Hepatocyte (in vitro differentiated cells): ENCODE data around the gene PSMG3.

Experiments used
- EZH2 ChIP-seq: fragments of 200-600 bp; sonication (generic); IDR thresholded peaks from 2 replicates; pipeline ENCODE4 v1.6.1; 2016; ENCODE audit warnings: antibody characterized with exemption, mild to moderate bottlenecking, borderline replicate concordance
- TF ChIP-seq, protein P1 (sequence below): fragments of 200-600 bp; sonication (generic); IDR thresholded peaks from 2 replicates; pipeline ENCODE4 v1.5.1; 2016; ENCODE audit warnings: antibody characterized with exemption, mild to moderate bottlenecking; ENCODE audit not compliant: poor library complexity

DNA sequence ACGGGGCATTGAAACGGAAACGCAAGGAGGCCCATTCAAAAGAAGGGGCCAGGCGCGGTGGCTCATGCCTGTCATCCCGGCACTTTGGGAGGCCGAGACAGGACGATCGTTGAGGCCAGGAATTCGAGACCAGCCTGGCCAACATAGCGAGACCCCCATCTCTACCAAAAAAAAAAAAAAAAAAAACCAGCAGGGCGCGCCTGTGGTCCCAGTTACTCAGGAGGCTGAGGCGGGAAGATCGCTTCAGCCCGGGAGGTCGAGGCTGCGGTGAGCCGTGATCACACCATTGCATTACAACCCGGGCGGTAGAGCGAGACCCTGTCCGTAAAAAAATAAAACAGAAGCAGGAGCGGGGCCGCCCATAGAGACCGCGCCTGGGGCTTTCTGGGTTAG lies 396 bp downstream of the PSMG3 start:
- TF ChIP-seq, protein P1, sequence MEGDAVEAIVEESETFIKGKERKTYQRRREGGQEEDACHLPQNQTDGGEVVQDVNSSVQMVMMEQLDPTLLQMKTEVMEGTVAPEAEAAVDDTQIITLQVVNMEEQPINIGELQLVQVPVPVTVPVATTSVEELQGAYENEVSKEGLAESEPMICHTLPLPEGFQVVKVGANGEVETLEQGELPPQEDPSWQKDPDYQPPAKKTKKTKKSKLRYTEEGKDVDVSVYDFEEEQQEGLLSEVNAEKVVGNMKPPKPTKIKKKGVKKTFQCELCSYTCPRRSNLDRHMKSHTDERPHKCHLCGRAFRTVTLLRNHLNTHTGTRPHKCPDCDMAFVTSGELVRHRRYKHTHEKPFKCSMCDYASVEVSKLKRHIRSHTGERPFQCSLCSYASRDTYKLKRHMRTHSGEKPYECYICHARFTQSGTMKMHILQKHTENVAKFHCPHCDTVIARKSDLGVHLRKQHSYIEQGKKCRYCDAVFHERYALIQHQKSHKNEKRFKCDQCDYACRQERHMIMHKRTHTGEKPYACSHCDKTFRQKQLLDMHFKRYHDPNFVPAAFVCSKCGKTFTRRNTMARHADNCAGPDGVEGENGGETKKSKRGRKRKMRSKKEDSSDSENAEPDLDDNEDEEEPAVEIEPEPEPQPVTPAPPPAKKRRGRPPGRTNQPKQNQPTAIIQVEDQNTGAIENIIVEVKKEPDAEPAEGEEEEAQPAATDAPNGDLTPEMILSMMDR: no peak
- no peak for TF ChIP-seq EZH2
